HCEC 1CT (cell line): ENCODE measurements around the gene OR1F1.
"Not testable (repeated sequence)": the region's sequence is repeated elsewhere in the genome, so short reads cannot be mapped to it uniquely, and the experiment has no call there.

ENCODE experiments used
- DNase-seq: peaks from one replicate; pipeline ENCODE4 v3.0.0-alpha.2; 2017

OR1F1 gene

GRCh38 chr16:3152027-3152276 is 36.1 kb upstream of the OR1F1 start:
- DNase-seq = no peak

GRCh38 chr16:3152277-3152990 is 35.6 kb upstream of the OR1F1 start:
- DNase-seq = peak; percentile 83

- no peak for DNase-seq
Measured at GRCh38 chr16:3152991-3153368, 35.0 kb upstream of the OR1F1 start.

- DNase-seq = no peak
Measured at GRCh38 chr16:3155181-3155580, 32.8 kb upstream of the OR1F1 start.

- DNase-seq = no peak
Measured at GRCh38 chr16:3155972-3156371, 32.0 kb upstream of the OR1F1 start.

GRCh38 chr16:3157229-3158025 is 30.6 kb upstream of the OR1F1 start:
- DNase-seq = peak; percentile 93

- no peak for DNase-seq
Measured at GRCh38 chr16:3158026-3158509, 29.9 kb upstream of the OR1F1 start.

GRCh38 chr16:3158510-3159314 is 29.3 kb upstream of the OR1F1 start:
- peak; percentile 85 for DNase-seq

- DNase-seq = no peak
Measured at GRCh38 chr16:3161235-3162018, 26.6 kb upstream of the OR1F1 start.

GRCh38 chr16:3164121-3164991 is 23.6 kb upstream of the OR1F1 start:
- no peak for DNase-seq

GRCh38 chr16:3165111-3165822 is 22.7 kb upstream of the OR1F1 start:
- no peak for DNase-seq

GRCh38 chr16:3166505-3166886 is 21.5 kb upstream of the OR1F1 start:
- no peak for DNase-seq

GRCh38 chr16:3168729-3169128 is 19.3 kb upstream of the OR1F1 start:
- not testable (repeated sequence) for DNase-seq

GRCh38 chr16:3170440-3171180 is 17.4 kb upstream of the OR1F1 start:
- DNase-seq = no peak

- DNase-seq = no peak
Measured at GRCh38 chr16:3171181-3171854, 16.7 kb upstream of the OR1F1 start.

- DNase-seq = peak; percentile 76
Measured at GRCh38 chr16:3171855-3172593, 16.0 kb upstream of the OR1F1 start.

- peak; percentile 29 for DNase-seq
Measured at GRCh38 chr16:3173892-3174617, 13.9 kb upstream of the OR1F1 start.

GRCh38 chr16:3174618-3175148 is 13.3 kb upstream of the OR1F1 start:
- no peak for DNase-seq
